PFSK-1 (cell line): ENCODE measurements around the gene CALD1.
A peak's percentile ranks its signal among the peaks of the same experiment; 100 is the strongest.

Experiments
- FOXP2 ChIP-seq: optimal IDR thresholded peaks from 2 replicates; pipeline ENCODE3; 2011; ENCODE audit warnings: borderline replicate concordance, control low read depth, inconsistent platforms; ENCODE audit not compliant: insufficient read depth; ENCODE audit errors: extremely low read length, extremely low read depth
- POLR2AphosphoS5 ChIP-seq: IDR thresholded peaks from 2 replicates; pipeline ENCODE4 v1.6.1; 2012; ENCODE audit warnings: low read depth, mild to moderate bottlenecking, control low read depth, low read length, moderate library complexity
- REST ChIP-seq, 2 experiments: IDR thresholded peaks; 2 replicates each; pipeline versions ENCODE4 v1.6.1 to v1.8.0; 2011 to 2012; ENCODE audit warnings: low read depth in 2 of 2, low read length in 2 of 2, control low read depth in 1 of 2, inconsistent platforms in 1 of 2, mild to moderate bottlenecking in 1 of 2, moderate library complexity in 1 of 2; ENCODE audit not compliant: insufficient read depth in 1 of 2
- SIN3A ChIP-seq: IDR thresholded peaks from 2 replicates; pipeline ENCODE4 v1.6.1; 2012; ENCODE audit warnings: mild to moderate bottlenecking, low read length, moderate library complexity, borderline replicate concordance; ENCODE audit not compliant: insufficient read depth
- TAF1 ChIP-seq: IDR thresholded peaks from 2 replicates; pipeline ENCODE4 v1.6.1; 2012; ENCODE audit warnings: low read length, control low read depth, borderline replicate concordance; ENCODE audit not compliant: insufficient read depth

The CALD1 gene

GRCh38 chr7:134891262-134891695 lies 111.8 kb downstream of the CALD1 start:
- TF ChIP-seq SIN3A = 0 out of 2 replicates have a peak, but pooled peaks have one; percentile 62
- peak; percentile 65; the same call in 1 of the 2 replicates for TF ChIP-seq TAF1
- TF ChIP-seq FOXP2 = peak; percentile 76
- TF ChIP-seq POLR2AphosphoS5 = peak; percentile 80
- TF ChIP-seq REST (IDR thresholded peaks at IDR 0.05; ENCODE audit: insufficient read depth in 1 of 2, low read depth in 2 of 2, low read length in 2 of 2) = no peak

GRCh38 chr7:134891696-134892678 lies 112.6 kb downstream of the CALD1 start:
- TF ChIP-seq TAF1 (peak; percentile 6; the same call in 1 of the 2 replicates), REST (IDR thresholded peaks at IDR 0.05; ENCODE audit: insufficient read depth in 1 of 2, low read depth in 2 of 2, low read length in 2 of 2) (no peak)

GRCh38 chr7:134892963-134893362 lies 113.5 kb downstream of the CALD1 start:
- TF ChIP-seq REST (IDR thresholded peaks at IDR 0.05; ENCODE audit: insufficient read depth in 1 of 2, low read depth in 2 of 2, low read length in 2 of 2) = no peak
- no peak for TF ChIP-seq POLR2AphosphoS5
- TF ChIP-seq TAF1 = no peak
- no peak for TF ChIP-seq SIN3A
- no peak for TF ChIP-seq FOXP2

GRCh38 chr7:134893920-134894319 lies 114.5 kb downstream of the CALD1 start:
- TF ChIP-seq REST (IDR thresholded peaks at IDR 0.05; ENCODE audit: insufficient read depth in 1 of 2, low read depth in 2 of 2, low read length in 2 of 2) = no peak
- no peak for TF ChIP-seq FOXP2
- no peak for TF ChIP-seq TAF1
- TF ChIP-seq SIN3A = no peak
- no peak for TF ChIP-seq POLR2AphosphoS5
